ENCODE measurements around the gene DNAJB7.

The DNAJB7 gene

GRCh38 chr22:40862013-40862412, at the start of gene DNAJB7:
Gene DNAJB7, minus strand, starts transcription at chr22:40862113. Its CDS starts 119 bp downstream, at chr22:40861994.
- H3K27ac ChIP-seq, result peak within 1 kb of the TSS in 1 of 11 experiments; percentile 36; a peak in 1 of 22 replicates
- no peaks in the 10 kb centered on the region for H3K27me3 ChIP-seq
- no peak within 1 kb of the TSS for H3K4me3 ChIP-seq
- H3K4me2 ChIP-seq, result peak within 1 kb of the TSS in 3 of 11 experiments; percentile 77 to 84 (median 82); a peak in 6 of 22 replicates
- no peak within 1 kb of the TSS for H3K9ac ChIP-seq
- TF ChIP-seq Cebpa-rat (IDR thresholded peaks at IDR 0.05), result no peak
- H3K9me3 ChIP-seq (replicated peaks in 1 of 11), result no peaks in the 10 kb centered on the region
- H3K4me1 ChIP-seq, result peaks cover 18 to 54% (median 30%) of the 10 kb centered on the region in 10 experiments
- peaks cover 0 to 18% (median 4%) of the 10 kb centered on the region in 11 experiments; a peak in 3 of 22 replicates for H4K20me1 ChIP-seq
- peaks cover 15 to 44% (median 26%) of the 10 kb centered on the region in 11 experiments; a peak in 18 of 22 replicates for H3K36me3 ChIP-seq

- Histone ChIP-seq H4K20me1 (no peaks in the 10 kb centered on the region), H3K9ac (no peak overlapping the region), H3K4me2 (no peak overlapping the region), H3K27ac (no peak overlapping the region), H3K9me3 (replicated peaks in 1 of 11) (no peaks in the 10 kb centered on the region), H3K36me3 (peaks cover 40 to 97% (median 73%) of the 10 kb centered on the region in 11 experiments), H3K4me3 (no peak overlapping the region), H3K27me3 (no peaks in the 10 kb centered on the region), H3K4me1 (no peaks in the 10 kb centered on the region)
- no peak for TF ChIP-seq Cebpa-rat (IDR thresholded peaks at IDR 0.05)
These were observed 47.0 kb upstream of the DNAJB7 start for GRCh38 chr22:40908895-40909294.

DNA sequence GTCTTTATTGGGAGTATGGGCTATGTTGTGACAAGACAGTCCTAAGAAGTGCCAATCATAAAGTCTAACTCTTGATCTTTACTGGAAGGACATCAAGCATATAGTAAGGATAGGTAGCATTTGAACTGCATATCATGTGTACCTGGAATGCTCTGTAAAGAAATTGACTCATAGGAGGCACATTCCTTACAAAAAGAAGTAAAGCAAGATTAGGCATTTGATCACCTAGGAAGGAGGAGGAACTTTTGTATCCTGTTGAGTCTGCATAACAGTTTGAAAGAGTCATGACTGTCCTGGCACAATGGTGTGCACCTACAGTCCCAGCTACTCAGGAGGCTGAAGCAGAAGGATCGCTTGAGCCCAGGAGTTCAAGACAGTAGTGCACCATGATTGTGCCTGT, 42.2 kb upstream of the DNAJB7 start:
- no peaks in the 10 kb centered on the region for H4K20me1 ChIP-seq
- no peaks in the 10 kb centered on the region for H3K27me3 ChIP-seq
- peaks cover 0 to 3% (median 0%) of the 10 kb centered on the region in 10 experiments; a peak in 1 of 20 replicates for H3K4me1 ChIP-seq
- 0 out of 22 replicates have a peak overlapping the region, but pooled peaks of 1 of the 11 experiments have one; percentile 1 for H3K9ac ChIP-seq
- H3K4me3 ChIP-seq, result no peak overlapping the region
- H3K27ac ChIP-seq, result no peak overlapping the region
- no peak overlapping the region for H3K4me2 ChIP-seq
- H3K36me3 ChIP-seq, result peaks cover 10 to 60% (median 40%) of the 10 kb centered on the region in 11 experiments
- H3K9me3 ChIP-seq (replicated peaks in 1 of 11), result no peaks in the 10 kb centered on the region
- no peak for TF ChIP-seq Cebpa-rat (IDR thresholded peaks at IDR 0.05)

DNA sequence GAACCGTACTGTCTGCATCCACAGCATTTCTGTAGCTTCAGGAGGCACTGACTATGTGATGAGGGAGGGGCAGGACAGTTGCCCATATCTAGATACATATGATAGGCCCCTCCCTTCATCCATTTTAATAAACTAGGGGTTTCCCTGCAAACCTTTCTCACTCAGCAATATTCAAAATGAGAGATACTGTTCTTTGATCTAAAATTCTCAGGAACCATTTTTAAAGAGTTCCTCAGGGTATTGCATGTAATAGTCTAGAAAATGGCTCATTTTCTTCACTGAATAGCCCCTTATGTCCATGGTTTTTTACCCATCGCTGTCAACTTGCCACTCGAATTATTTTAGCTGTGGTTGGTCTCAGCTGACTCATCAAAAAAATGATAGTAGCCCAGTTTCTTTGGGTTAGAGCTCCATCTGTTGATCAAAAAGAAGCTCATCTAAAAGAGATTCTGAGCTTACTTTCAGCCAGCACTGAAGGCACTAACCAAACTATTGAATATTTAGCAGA, 37.0 kb upstream of the DNAJB7 start:
- Histone ChIP-seq H4K20me1 (no peaks in the 10 kb centered on the region), H3K4me2 (peak overlapping the region in 7 of 11 experiments; percentile 14 to 60 (median 38); a peak in 11 of 22 replicates), H3K4me1 (peaks cover 4 to 8% (median 5%) of the 10 kb centered on the region in 10 experiments; a peak in 11 of 20 replicates), H3K27ac (peak overlapping the region in 6 of 11 experiments; percentile 2 to 47 (median 9); a peak in 4 of 22 replicates), H3K4me3 (no peak overlapping the region; a peak in 1 of 20 replicates), H3K9ac (peak overlapping the region in 3 of 11 experiments; percentile 3 to 32 (median 4); a peak in 1 of 22 replicates), H3K9me3 (replicated peaks in 1 of 11) (no peaks in the 10 kb centered on the region), H3K36me3 (peaks cover 0 to 26% (median 7%) of the 10 kb centered on the region in 11 experiments; a peak in 13 of 22 replicates), H3K27me3 (no peaks in the 10 kb centered on the region)
- no peak for TF ChIP-seq Cebpa-rat (IDR thresholded peaks at IDR 0.05)

GRCh38 chr22:40894417-40894816, 32.5 kb upstream of the DNAJB7 start:
- H3K4me3 ChIP-seq, result no peak overlapping the region
- peaks cover 15 to 63% (median 31%) of the 10 kb centered on the region in 11 experiments; a peak in 21 of 22 replicates for H3K36me3 ChIP-seq
- TF ChIP-seq Cebpa-rat (IDR thresholded peaks at IDR 0.05), result no peak
- no peaks in the 10 kb centered on the region for H3K9me3 ChIP-seq (replicated peaks in 1 of 11)
- no peak overlapping the region for H3K9ac ChIP-seq
- H3K27me3 ChIP-seq, result no peaks in the 10 kb centered on the region
- H3K27ac ChIP-seq, result no peak overlapping the region
- no peaks in the 10 kb centered on the region for H4K20me1 ChIP-seq
- H3K4me1 ChIP-seq, result peaks cover 4 to 8% (median 5%) of the 10 kb centered on the region in 10 experiments; a peak in 11 of 20 replicates
- no peak overlapping the region for H3K4me2 ChIP-seq

DNA sequence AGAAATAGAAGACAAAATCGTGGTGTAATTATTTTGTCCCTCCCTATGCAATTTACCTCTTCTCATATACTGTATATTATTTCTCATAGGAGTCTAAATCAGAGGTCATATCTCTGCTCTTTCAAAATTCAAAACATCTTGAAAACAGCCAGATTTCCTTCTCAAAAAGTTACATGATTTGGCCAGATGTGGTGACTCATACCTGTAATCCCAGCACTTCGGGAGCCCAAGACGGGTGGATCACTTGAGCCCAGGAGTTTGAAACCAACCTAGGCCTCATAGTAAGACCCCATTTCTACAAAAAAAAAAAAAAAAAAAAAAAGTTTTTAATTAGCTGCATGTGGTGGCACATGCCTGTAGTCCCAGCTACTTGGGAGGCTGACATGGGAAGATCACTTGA, 29.0 kb upstream of the DNAJB7 start:
- TF ChIP-seq Cebpa-rat (IDR thresholded peaks at IDR 0.05), result no peak

GRCh38 chr22:40889116-40889515, 27.2 kb upstream of the DNAJB7 start:
- no peak for TF ChIP-seq Cebpa-rat (IDR thresholded peaks at IDR 0.05)
- no peaks in the 10 kb centered on the region for H3K4me1 ChIP-seq
- H3K9ac ChIP-seq, result no peak overlapping the region
- H3K36me3 ChIP-seq, result peaks cover 56 to 94% (median 78%) of the 10 kb centered on the region in 11 experiments
- H3K4me2 ChIP-seq, result no peak overlapping the region
- no peak overlapping the region for H3K4me3 ChIP-seq
- H3K9me3 ChIP-seq (replicated peaks in 1 of 11), result no peaks in the 10 kb centered on the region
- no peak overlapping the region for H3K27ac ChIP-seq
- no peaks in the 10 kb centered on the region for H3K27me3 ChIP-seq
- 0 out of 22 replicates have a peak, but pooled peaks cover 0 to 5% (median 0%) of the 10 kb centered on the region in 11 experiments for H4K20me1 ChIP-seq

More for the DNA sequence above, 29.0 kb upstream of the DNAJB7 start:
- Histone ChIP-seq H3K36me3 (peaks cover 50 to 90% (median 65%) of the 10 kb centered on the region in 11 experiments), H3K9me3 (replicated peaks in 1 of 11) (no peaks in the 10 kb centered on the region), H4K20me1 (0 out of 22 replicates have a peak, but pooled peaks cover 0 to 5% (median 0%) of the 10 kb centered on the region in 11 experiments), H3K4me2 (no peak overlapping the region), H3K4me3 (no peak overlapping the region), H3K9ac (no peak overlapping the region), H3K4me1 (no peaks in the 10 kb centered on the region), H3K27me3 (no peaks in the 10 kb centered on the region), H3K27ac (no peak overlapping the region)

- Histone ChIP-seq H3K4me1 (no peaks in the 10 kb centered on the region), H3K36me3 (peaks cover 43 to 89% (median 59%) of the 10 kb centered on the region in 11 experiments), H3K4me2 (no peak overlapping the region), H3K9ac (no peak overlapping the region), H3K4me3 (no peak overlapping the region), H3K27me3 (no peaks in the 10 kb centered on the region), H4K20me1 (peaks cover 0 to 3% (median 0%) of the 10 kb centered on the region in 11 experiments; a peak in 2 of 22 replicates), H3K9me3 (replicated peaks in 1 of 11) (no peaks in the 10 kb centered on the region), H3K27ac (no peak overlapping the region)
- TF ChIP-seq Cebpa-rat (IDR thresholded peaks at IDR 0.05), result no peak
These were observed 17.0 kb upstream of the DNAJB7 start for GRCh38 chr22:40878922-40879321.

GRCh38 chr22:40877488-40877887, 15.6 kb upstream of the DNAJB7 start:
- H3K9ac ChIP-seq, result no peak overlapping the region
- no peak for TF ChIP-seq Cebpa-rat (IDR thresholded peaks at IDR 0.05)

More at GRCh38 chr22:40877488-40877887, 15.6 kb upstream of the DNAJB7 start:
- no peak overlapping the region for H3K27ac ChIP-seq
- no peaks in the 10 kb centered on the region for H3K4me1 ChIP-seq
- no peak overlapping the region for H3K4me2 ChIP-seq
- no peaks in the 10 kb centered on the region for H3K27me3 ChIP-seq
- H3K9me3 ChIP-seq (replicated peaks in 1 of 11), result no peaks in the 10 kb centered on the region
- H3K36me3 ChIP-seq, result peaks cover 39 to 91% (median 56%) of the 10 kb centered on the region in 11 experiments
- peaks cover 0 to 3% (median 0%) of the 10 kb centered on the region in 11 experiments; a peak in 2 of 22 replicates for H4K20me1 ChIP-seq
- no peak overlapping the region for H3K4me3 ChIP-seq
